Kidney tubule cell (primary cell): ENCODE measurements around the gene EPHA6.

Experiments
- DNase-seq: peaks from one replicate; pipeline ENCODE4 v3.0.0-alpha.2; 2018; ENCODE audit warnings: low spot score

The EPHA6 gene

GRCh38 chr3:97705764-97706163 is 891.4 kb downstream of the EPHA6 start:
- no peak for DNase-seq

GRCh38 chr3:97706226-97706625 is 891.8 kb downstream of the EPHA6 start:
- no peak for DNase-seq

DNA sequence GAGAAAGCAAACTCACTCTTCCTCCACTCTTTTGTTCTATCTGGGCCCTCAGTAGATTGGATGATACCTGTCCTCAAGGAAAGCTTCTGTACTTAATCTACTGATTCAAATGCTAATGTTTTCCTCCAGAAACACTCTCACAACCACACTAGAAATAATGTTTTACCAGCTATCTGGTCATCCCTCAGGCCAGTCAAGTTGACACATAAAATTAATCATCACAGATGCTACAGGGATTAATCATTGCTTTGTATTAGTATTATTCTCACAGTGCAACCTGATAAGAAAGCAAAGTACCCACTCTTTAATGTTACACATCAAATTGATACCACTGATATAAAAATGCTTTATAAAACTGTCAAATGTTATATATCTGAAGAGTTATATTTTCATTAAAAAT is 897.3 kb downstream of the EPHA6 start:
- peak; percentile 48 for DNase-seq

- DNase-seq, result no peak
Observed at GRCh38 chr3:97712919-97713318, 898.5 kb downstream of the EPHA6 start.

- no peak for DNase-seq
Observed at GRCh38 chr3:97713634-97714033, 899.2 kb downstream of the EPHA6 start.

DNA sequence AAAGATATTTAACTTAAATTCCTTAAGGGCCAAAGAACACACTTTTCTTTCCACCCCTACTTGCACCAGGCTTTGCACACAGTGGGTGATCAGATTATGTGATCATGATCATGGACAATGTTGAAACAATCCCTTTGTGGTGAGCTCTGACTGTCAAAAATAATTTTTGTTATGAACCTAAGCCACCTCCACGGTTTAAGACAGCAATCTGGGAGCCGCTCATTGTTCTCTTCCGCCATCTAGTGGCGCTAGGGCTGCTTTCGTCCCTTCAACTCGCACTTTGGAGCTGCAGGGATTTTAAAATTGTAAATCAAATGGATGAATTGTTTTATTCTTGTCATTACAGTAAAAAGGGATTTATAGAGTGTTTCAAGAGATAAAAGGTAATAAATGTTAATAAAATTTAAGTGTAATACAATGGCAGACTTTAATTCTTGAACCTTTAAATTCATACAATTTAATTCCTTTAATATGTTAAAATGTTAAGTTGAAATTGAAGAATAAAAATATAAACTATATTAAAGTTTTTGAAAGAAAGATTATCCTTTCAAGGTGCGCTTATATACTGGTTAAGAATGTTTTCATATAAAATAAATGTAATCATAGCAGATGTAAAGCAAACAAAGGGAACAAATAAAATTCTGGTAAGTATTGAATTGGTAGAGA is 904.9 kb downstream of the EPHA6 start:
- peak; percentile 72 for DNase-seq

DNA sequence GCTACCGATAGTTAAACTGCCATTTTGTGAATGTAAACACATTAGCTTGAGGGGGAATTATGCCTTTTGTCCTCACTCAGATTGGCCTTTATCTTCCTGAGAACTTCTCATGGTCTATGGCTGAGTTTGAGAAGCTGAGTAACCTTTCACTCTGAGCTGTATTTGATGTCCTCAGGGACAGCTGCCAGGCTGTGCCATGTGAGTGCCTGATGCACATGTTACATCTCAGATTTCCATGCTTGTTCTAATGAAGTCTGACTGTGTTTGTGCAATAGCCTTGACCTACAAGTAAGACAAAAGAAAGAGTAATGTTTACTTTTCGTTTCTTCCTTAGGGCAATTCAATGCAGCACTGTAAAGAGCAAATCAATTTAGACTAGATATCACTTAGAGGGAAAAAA is 906.0 kb downstream of the EPHA6 start:
- no peak for DNase-seq

- DNase-seq, result no peak
Observed at GRCh38 chr3:97721446-97721845, 907.1 kb downstream of the EPHA6 start.

GRCh38 chr3:97736928-97737327 is 922.5 kb downstream of the EPHA6 start:
- peak; percentile 11 for DNase-seq

- DNase-seq, result no peak
Observed at GRCh38 chr3:97738761-97739160, 924.4 kb downstream of the EPHA6 start.

- no peak for DNase-seq
Observed at GRCh38 chr3:97742036-97742435, 927.6 kb downstream of the EPHA6 start.

DNA sequence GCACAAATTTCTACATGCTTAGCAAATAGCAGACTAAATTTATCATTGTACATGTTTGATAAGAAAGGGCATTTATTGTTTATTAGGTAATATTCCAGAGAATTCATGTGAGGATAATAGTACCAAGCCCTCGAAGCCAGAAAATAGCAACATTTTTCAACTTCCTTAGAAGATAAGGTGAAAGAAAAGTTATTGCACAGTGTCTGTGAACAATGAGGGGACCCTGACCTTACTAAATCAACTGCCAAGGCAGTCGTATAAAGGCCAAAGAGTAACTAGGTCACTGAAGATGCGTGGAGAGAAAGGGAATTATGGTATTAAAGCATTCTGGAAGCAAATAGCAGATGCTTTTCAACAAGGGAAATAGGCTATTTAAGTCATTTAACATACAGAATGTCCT is 929.9 kb downstream of the EPHA6 start:
- no peak for DNase-seq

- DNase-seq, result no peak
Observed at GRCh38 chr3:97763586-97764406, 949.4 kb downstream of the EPHA6 start.

DNA sequence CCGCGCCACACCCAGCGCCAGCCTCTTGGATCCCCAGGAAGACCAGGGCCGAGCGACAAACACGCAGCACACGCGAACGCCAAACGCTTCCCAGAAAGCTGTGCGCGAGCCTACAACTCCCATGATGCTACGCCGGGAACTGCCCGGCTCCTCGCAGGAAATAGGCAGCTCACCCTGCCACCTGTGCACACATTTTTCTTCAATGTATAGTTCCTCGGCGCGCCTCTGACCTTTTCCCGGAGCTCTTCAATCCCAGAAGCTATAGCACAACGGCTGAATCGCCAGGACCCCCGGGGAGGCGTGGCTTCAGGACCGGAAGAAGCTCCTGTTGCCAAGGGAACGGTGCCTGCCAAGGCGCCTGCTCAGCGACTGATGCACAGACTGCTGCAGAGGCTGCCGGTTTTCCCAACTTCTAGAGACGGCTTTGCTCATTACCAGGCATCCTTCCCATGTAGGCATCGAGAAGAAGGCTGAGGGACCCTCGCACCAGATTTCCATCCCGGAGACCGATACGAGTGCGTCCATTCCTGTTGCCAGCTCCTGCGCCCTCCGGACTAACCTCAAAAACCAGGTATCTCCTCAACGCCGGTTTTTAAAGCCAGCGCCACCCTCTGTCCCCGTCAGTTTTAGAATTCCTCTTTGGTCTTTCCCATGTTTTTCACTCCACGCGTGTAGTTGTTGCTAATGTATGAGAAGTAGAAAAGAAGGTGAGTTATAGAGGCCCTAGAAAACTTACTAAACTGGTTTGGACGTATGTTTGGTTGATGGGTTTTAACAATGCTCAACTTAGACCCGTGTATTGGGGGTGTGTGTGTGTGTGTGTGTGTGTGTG is 950.2 kb downstream of the EPHA6 start, which contains the start of gene ARL6:
ARL6 (plus strand) TSS at position 352 of the 832 bp plus-strand sequence. CDS start 3,350 bp downstream, outside the sequence.
- peak; percentile 88 for DNase-seq

GRCh38 chr3:97765336-97765735 is 950.9 kb downstream of the EPHA6 start:
- DNase-seq, result peak; percentile 1

DNA sequence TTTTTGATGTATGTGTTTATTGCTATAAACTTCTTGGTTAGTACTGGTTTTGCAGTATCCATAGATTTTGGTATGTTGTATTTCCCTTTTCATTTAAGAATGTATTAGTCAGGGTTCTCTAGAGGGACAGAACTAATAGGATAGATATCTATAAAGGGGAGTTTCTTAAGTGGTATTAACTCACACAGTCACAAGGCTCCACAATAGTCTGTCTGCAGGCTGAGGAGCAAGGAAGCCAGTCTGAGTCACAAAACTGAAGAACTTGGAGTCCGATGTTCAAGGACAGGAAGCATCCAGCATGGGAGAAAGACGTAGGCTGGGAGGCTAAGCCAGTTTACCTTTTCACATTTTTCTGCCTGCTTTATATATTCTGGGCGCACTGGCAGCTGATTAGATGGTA is 958.5 kb downstream of the EPHA6 start:
- DNase-seq, result no peak

GRCh38 chr3:97778152-97778551 is 963.8 kb downstream of the EPHA6 start:
- no peak for DNase-seq

GRCh38 chr3:97793420-97794019 is 979.1 kb downstream of the EPHA6 start:
- peak; percentile 55 for DNase-seq

GRCh38 chr3:97795951-97796350 is 981.6 kb downstream of the EPHA6 start:
- DNase-seq, result no peak
